Fibroblast of mammary gland (primary cell): ENCODE results near the gene RPH3AL.

Experiments used
- DNase-seq: peaks from one replicate; pipeline ENCODE4 v3.0.0-alpha.2; 2010; ENCODE audit warnings: low read depth
- H3K4me3 ChIP-seq: 2 replicates; pipeline ENCODE4 v1.5.1; 2011; ENCODE audit warnings: low read depth, mild to moderate bottlenecking, low read length, moderate library complexity; ENCODE audit not compliant: control insufficient read depth
- CTCF ChIP-seq: conservative IDR thresholded peaks from 2 replicates; pipeline ENCODE4 v1.5.1; 2011; ENCODE audit warnings: low read depth, low read length, inconsistent platforms; ENCODE audit not compliant: control insufficient read depth, insufficient read depth

Gene RPH3AL

GRCh38 chr17:393806-394717 is 41.5 kb upstream of the RPH3AL start:
- DNase-seq: no peak
- TF ChIP-seq CTCF: no peak
- H3K4me3 ChIP-seq: no peak overlapping the region

- no peak overlapping the region for H3K4me3 ChIP-seq
- TF ChIP-seq CTCF: no peak
- no peak for DNase-seq
Measured at GRCh38 chr17:391850-392249, 39.2 kb upstream of the RPH3AL start.

GRCh38 chr17:390025-390424 is 37.4 kb upstream of the RPH3AL start:
- H3K4me3 ChIP-seq: no peak overlapping the region
- no peak for TF ChIP-seq CTCF
- no peak for DNase-seq

- no peak for DNase-seq
- no peak for TF ChIP-seq CTCF
Measured at GRCh38 chr17:388087-388486, 35.5 kb upstream of the RPH3AL start.

GRCh38 chr17:386141-386876 is 33.7 kb upstream of the RPH3AL start:
- no peak overlapping the region for H3K4me3 ChIP-seq
- no peak for TF ChIP-seq CTCF
- no peak for DNase-seq

More at GRCh38 chr17:388087-388486, 35.5 kb upstream of the RPH3AL start:
- H3K4me3 ChIP-seq: no peak overlapping the region

- H3K4me3 ChIP-seq: no peak overlapping the region
- DNase-seq: no peak
- TF ChIP-seq CTCF: no peak
Measured at GRCh38 chr17:385836-386140, 33.2 kb upstream of the RPH3AL start.
